ENCODE measurements around the gene FZD10. TPM values are rescaled to one million over a fixed set of nuclear protein-coding genes. Genes with fewer than 3 reads are reported as not detected.

Gene FZD10
- total RNA-seq, 1 experiment from 2014 or later: not detected

DNA sequence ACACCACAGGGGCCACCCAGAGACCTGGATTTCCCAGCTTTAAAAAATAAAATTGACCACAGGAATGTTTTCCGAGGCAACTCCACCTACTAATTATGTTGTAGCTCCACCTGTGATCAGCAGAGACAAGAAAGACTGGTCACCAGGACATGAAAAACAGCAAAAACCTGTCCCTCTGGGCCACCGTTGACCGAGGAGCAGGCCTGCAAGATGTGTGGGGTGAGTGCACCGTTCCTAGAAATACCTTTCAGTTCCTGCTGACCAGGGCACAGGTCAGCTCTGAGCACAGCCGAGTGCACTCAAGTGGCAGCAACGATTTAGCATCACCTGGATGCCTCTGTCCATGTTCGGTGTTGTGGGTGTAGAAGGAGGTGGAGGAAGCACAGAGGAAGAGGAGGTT is 16.9 kb downstream of the FZD10 start:
- ChIA-PET CTCF (no interaction called here), POLR2A (no interaction called here)
- Histone ChIP-seq H3K4me1 (ENCODE audit: control insufficient read depth, insufficient read depth, low read length) (no peaks in the 10 kb centered on the region), H3K27ac (ENCODE audit: low read length) (no peak overlapping the region), H3K4me3 (ENCODE audit: low read depth in 2 of 2, low read length in 2 of 2) (no peak overlapping the region), H3K36me3 (ENCODE audit: control insufficient read depth, insufficient read depth, low read length) (no peaks in the 10 kb centered on the region), H3K27me3 (ENCODE audit: control insufficient read depth, insufficient read depth, low read length) (no peaks in the 10 kb centered on the region), H3K9me3 (ENCODE audit: control insufficient read depth, insufficient read depth, low read depth, low read length) (no peaks in the 10 kb centered on the region)
- BruUV-seq (replicated peaks): no TSS peak
- no peak for ATAC-seq
- no peak for DNase-seq (ENCODE audit: low read depth, low spot score)
- intact Hi-C loops (cut with micrococcal nuclease; ENCODE audit: unreplicated experiment) (no loop called here), in situ Hi-C loops (cut with HindIII; ENCODE audit: low pct_unique_long_range_greater_than_20kb, low sequenced_read_pairs) (no loop called here)
- TF ChIP-seq SIN3A (IDR thresholded peaks at IDR 0.05; ENCODE audit: borderline replicate concordance, insufficient read depth, low read depth, low read length): no peak
- TF ChIP-seq POLR2AphosphoS5 (IDR thresholded peaks at IDR 0.05; ENCODE audit: low read depth, low read length): no peak
- TF ChIP-seq CTCF (IDR thresholded peaks at IDR 0.05): no peak
- TF ChIP-seq TCF7L2 (IDR thresholded peaks at IDR 0.05; ENCODE audit: low read depth, low read length): no peak
- TF ChIP-seq REST (IDR thresholded peaks at IDR 0.05; ENCODE audit: insufficient read depth in 1 of 2, low read depth in 2 of 2, low read length in 1 of 2): no peak

GRCh38 chr12:130179621-130180020 is 17.4 kb downstream of the FZD10 start:
- TF ChIP-seq TCF7L2 (IDR thresholded peaks at IDR 0.05; ENCODE audit: low read depth, low read length) (no peak), REST (IDR thresholded peaks at IDR 0.05; ENCODE audit: insufficient read depth in 1 of 2, low read depth in 2 of 2, low read length in 1 of 2) (no peak), POLR2AphosphoS5 (IDR thresholded peaks at IDR 0.05; ENCODE audit: low read depth, low read length) (no peak), CTCF (IDR thresholded peaks at IDR 0.05) (no peak), SIN3A (IDR thresholded peaks at IDR 0.05; ENCODE audit: borderline replicate concordance, insufficient read depth, low read depth, low read length) (no peak)
- intact Hi-C loops (cut with micrococcal nuclease; ENCODE audit: unreplicated experiment): no loop called here
- no peaks in the 10 kb centered on the region for H3K36me3 ChIP-seq (ENCODE audit: control insufficient read depth, insufficient read depth, low read length)
- no peak overlapping the region for H3K27ac ChIP-seq (ENCODE audit: low read length)
- ATAC-seq (no peak), DNase-seq (ENCODE audit: low read depth, low spot score) (no peak)
- no peaks in the 10 kb centered on the region for H3K27me3 ChIP-seq (ENCODE audit: control insufficient read depth, insufficient read depth, low read length)
- no peak overlapping the region for H3K4me3 ChIP-seq (ENCODE audit: low read depth in 2 of 2, low read length in 2 of 2)
- in situ Hi-C loops (cut with HindIII; ENCODE audit: low pct_unique_long_range_greater_than_20kb, low sequenced_read_pairs): no loop called here
- ChIA-PET POLR2A (no interaction called here), CTCF (no interaction called here)
- BruUV-seq (replicated peaks): no TSS peak
- H3K4me1 ChIP-seq (ENCODE audit: control insufficient read depth, insufficient read depth, low read length): no peaks in the 10 kb centered on the region
- H3K9me3 ChIP-seq (ENCODE audit: control insufficient read depth, insufficient read depth, low read depth, low read length): no peaks in the 10 kb centered on the region
